Measurements from ENCODE around the gene TP53AIP1. TPM values are rescaled to one million over a fixed set of nuclear protein-coding genes. Genes with fewer than 3 reads are reported as not detected.

Gene TP53AIP1
- total and polyA plus RNA-seq, 10 donors, result 0.03 to 0.14 (median 0.12) TPM; not detected in 6

GRCh38 chr11:128909438-128910125, 33.1 kb downstream of the TP53AIP1 start:
- WGBS, 5 donors, result 61 to 70% (median 65%) methylated on average over 8 of the region's 8 CpGs
- peak overlapping the region in 5 of 8 donors; percentile 41 to 70 (median 58) for H3K27ac ChIP-seq
- intact Hi-C loops (cut with DNase I; ENCODE audit: low total_unique reads), result no loop called here
- peaks cover 11 to 53% (median 45%) of the 10 kb centered on the region in 6 donors for H3K4me1 ChIP-seq
- no peaks in the 10 kb centered on the region for H3K9me3 ChIP-seq
- TF ChIP-seq POLR2A (IDR thresholded peaks at IDR 0.05), result no peak
- TF ChIP-seq POLR2AphosphoS5 (IDR thresholded peaks at IDR 0.05), result no peak
- no peak for TF ChIP-seq CTCF (IDR thresholded peaks at IDR 0.05 in 8 of 11, conservative IDR thresholded peaks at IDR 0.05 in 3 of 11)
- H3K36me3 ChIP-seq, result peaks cover 0 to 24% (median 0%) of the 10 kb centered on the region in 6 donors
- DNase-seq, result no peak
- peaks cover 0 to 59% (median 0%) of the 10 kb centered on the region in 7 donors for H3K27me3 ChIP-seq (replicated peaks in 1 of 7)
- no peak overlapping the region for H3K4me3 ChIP-seq

GRCh38 chr11:128908391-128909246, 34.1 kb downstream of the TP53AIP1 start:
- DNase-seq, result no peak
- H3K9me3 ChIP-seq, result no peaks in the 10 kb centered on the region
- H3K4me1 ChIP-seq, result peaks cover 21 to 62% (median 55%) of the 10 kb centered on the region in 6 donors
- H3K4me3 ChIP-seq, result no peak overlapping the region
- H3K27me3 ChIP-seq (replicated peaks in 1 of 7), result peaks cover 0 to 68% (median 7%) of the 10 kb centered on the region in 7 donors
- peak overlapping the region in 5 of 8 donors; percentile 41 to 70 (median 58) for H3K27ac ChIP-seq
- TF ChIP-seq POLR2AphosphoS5 (IDR thresholded peaks at IDR 0.05) (peak; percentile 14 to 66 (median 58)), POLR2A (IDR thresholded peaks at IDR 0.05) (no peak)
- peaks cover 0 to 14% (median 0%) of the 10 kb centered on the region in 6 donors for H3K36me3 ChIP-seq
- 13 to 21% (median 20%) methylated on average over 10 to 12 of the region's 12 CpGs for WGBS, 5 donors
- intact Hi-C loops (cut with DNase I; ENCODE audit: low total_unique reads), result no loop called here

- H3K27ac ChIP-seq, result peak overlapping the region in 2 of 8 donors; percentile 58 to 70
- H3K4me1 ChIP-seq, result peaks cover 26 to 73% (median 60%) of the 10 kb centered on the region in 6 donors
- no peak for DNase-seq
- H3K27me3 ChIP-seq (replicated peaks in 1 of 7), result peaks cover 0 to 69% (median 7%) of the 10 kb centered on the region in 7 donors
- H3K36me3 ChIP-seq, result peaks cover 0 to 11% (median 0%) of the 10 kb centered on the region in 6 donors
- no peak overlapping the region for H3K4me3 ChIP-seq
- no peak for TF ChIP-seq CTCF (IDR thresholded peaks at IDR 0.05 in 8 of 11, conservative IDR thresholded peaks at IDR 0.05 in 3 of 11)
- TF ChIP-seq POLR2A (IDR thresholded peaks at IDR 0.05), result no peak
- TF ChIP-seq POLR2AphosphoS5 (IDR thresholded peaks at IDR 0.05), result no peak
- H3K9me3 ChIP-seq, result no peaks in the 10 kb centered on the region
- WGBS, 5 donors, result 67 to 77% (median 74%) methylated on average over 4 of the region's 4 CpGs
- intact Hi-C loops (cut with DNase I; ENCODE audit: low total_unique reads), result no loop called here
These were observed 35.1 kb downstream of the TP53AIP1 start for GRCh38 chr11:128907585-128907984.

GRCh38 chr11:128906185-128907050, 36.3 kb downstream of the TP53AIP1 start:
- no peak for DNase-seq
- peaks cover 26 to 78% (median 60%) of the 10 kb centered on the region in 6 donors for H3K4me1 ChIP-seq
- H3K27me3 ChIP-seq (replicated peaks in 1 of 7), result peaks cover 0 to 74% (median 7%) of the 10 kb centered on the region in 7 donors
- H3K36me3 ChIP-seq, result peaks cover 0 to 11% (median 0%) of the 10 kb centered on the region in 6 donors
- H3K27ac ChIP-seq, result peak overlapping the region in 4 of 8 donors; percentile 42 to 75 (median 58)
- H3K9me3 ChIP-seq, result no peaks in the 10 kb centered on the region
- intact Hi-C loops (cut with DNase I; ENCODE audit: low total_unique reads), result no loop called here
- peak overlapping the region in 4 of 8 donors; percentile 54 to 73 (median 58) for H3K4me3 ChIP-seq
- no peak for TF ChIP-seq POLR2A (IDR thresholded peaks at IDR 0.05)
- peak in 1 of 11 experiments; percentile 5 for TF ChIP-seq CTCF (IDR thresholded peaks at IDR 0.05 in 8 of 11, conservative IDR thresholded peaks at IDR 0.05 in 3 of 11)
- TF ChIP-seq POLR2AphosphoS5 (IDR thresholded peaks at IDR 0.05), result no peak
- 60 to 74% (median 67%) methylated on average over 8 of the region's 8 CpGs for WGBS, 5 donors

Measured in spleen (tissue), 11 donors.